ENCODE measurements around the gene CBR1. TPM values are rescaled to one million over a fixed set of nuclear protein-coding genes. Genes with fewer than 3 reads are reported as not detected.

CBR1 gene
- total and polyA plus RNA-seq, 9 of the 15 experiments (the other 6 are each of a cell fraction or from before 2014, with no cell fraction given), result 2.5 to 33.8 (median 15.1) TPM

DNA sequence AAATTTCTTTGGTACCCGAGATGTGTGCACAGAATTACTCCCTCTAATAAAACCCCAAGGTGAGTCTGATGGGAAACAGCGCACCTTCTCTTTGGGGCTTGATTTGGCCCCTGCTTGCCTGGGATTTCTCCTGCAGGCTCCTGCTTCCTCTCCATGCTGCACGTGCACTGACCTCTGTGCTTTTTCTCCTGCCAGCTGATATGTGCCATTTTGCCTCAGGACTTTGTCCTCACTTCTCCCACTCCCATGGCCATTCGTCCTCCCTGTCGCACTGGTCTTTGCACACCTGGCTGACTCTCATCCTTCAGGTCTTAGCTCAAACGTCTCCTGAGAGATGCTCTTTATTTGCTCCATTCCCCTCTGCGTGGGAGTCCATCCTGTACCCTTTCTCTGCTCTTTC, 1.2 kb downstream of the CBR1 start (continued):
- TF ChIP-seq MYBL2 (IDR thresholded peaks at IDR 0.05; ENCODE audit: low read depth) (no peak), MYBL2 (CRISPR knock-in tag; IDR thresholded peaks at IDR 0.05; ENCODE audit: borderline replicate concordance) (no peak), ZNF551 (CRISPR knock-in tag; IDR thresholded peaks at IDR 0.05) (no peak)

GRCh38 chr21:36072453-36073162, 2.8 kb downstream of the CBR1 start:
- H2AFZ ChIP-seq (ENCODE audit: low read depth, low read length), result no peak overlapping the region
- no peak overlapping the region for H3K4me2 ChIP-seq (ENCODE audit: insufficient read depth, low read length)
- DNase-seq (ENCODE audit: extremely low read depth in 1 of 4, low spot score in 3 of 4) (no peak), FAIRE-seq (no peak), ATAC-seq (no peak)
- H3K9me3 ChIP-seq (replicated peaks; ENCODE audit: control insufficient read depth, insufficient read depth, low read depth, low read length), result peaks cover 11% of the 10 kb centered on the region
- no peak overlapping the region for H3K9ac ChIP-seq (ENCODE audit: insufficient read depth in 1 of 2, low read depth in 2 of 2, low read length in 2 of 2)
- peaks cover 9 to 10% of the 10 kb centered on the region in 2 experiments for H3K4me1 ChIP-seq (replicated peaks in 1 of 2; ENCODE audit: control insufficient read depth in 2 of 2, insufficient read depth in 2 of 2, low read length in 2 of 2)
- CTCF ChIA-PET (ENCODE audit: low intra/inter-chr PET ratio), result no interaction called here
- no TSS peak for BruUV-seq (replicated peaks)
- no peak overlapping the region for H3K4me3 ChIP-seq
- no peaks in the 10 kb centered on the region for H3K79me2 ChIP-seq (ENCODE audit: control insufficient read depth, insufficient read depth, low read length)
- TF ChIP-seq, protein P1, sequence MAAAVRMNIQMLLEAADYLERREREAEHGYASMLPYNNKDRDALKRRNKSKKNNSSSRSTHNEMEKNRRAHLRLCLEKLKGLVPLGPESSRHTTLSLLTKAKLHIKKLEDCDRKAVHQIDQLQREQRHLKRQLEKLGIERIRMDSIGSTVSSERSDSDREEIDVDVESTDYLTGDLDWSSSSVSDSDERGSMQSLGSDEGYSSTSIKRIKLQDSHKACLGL (CRISPR knock-in tag; IDR thresholded peaks at IDR 0.05; ENCODE audit: borderline replicate concordance, poor library complexity, severe bottlenecking), result no peak
- no peak for TF ChIP-seq ADNP (tag; IDR thresholded peaks at IDR 0.05)
- no peak for TF ChIP-seq TOE1 (IDR thresholded peaks at IDR 0.05; ENCODE audit: borderline replicate concordance)
- no peak for TF ChIP-seq TOE1 (CRISPR knock-in tag; IDR thresholded peaks at IDR 0.05; ENCODE audit: borderline replicate concordance, low read depth)
- no peak for TF ChIP-seq HNRNPK (IDR thresholded peaks at IDR 0.05; ENCODE audit: low read depth, low read length, poor library complexity, severe bottlenecking)
- TF ChIP-seq RBM17 (IDR thresholded peaks at IDR 0.05; ENCODE audit: borderline replicate concordance, low read depth, low read length), result no peak
- no peak for TF ChIP-seq SREBF1 (IDR thresholded peaks at IDR 0.05; ENCODE audit: borderline replicate concordance, low read depth, low read length)
- no peak for TF ChIP-seq ZNF133 (CRISPR knock-in tag; IDR thresholded peaks at IDR 0.05)
- TF ChIP-seq MLX (CRISPR knock-in tag; conservative IDR thresholded peaks at IDR 0.05), result no peak
- TF ChIP-seq, protein P2, sequence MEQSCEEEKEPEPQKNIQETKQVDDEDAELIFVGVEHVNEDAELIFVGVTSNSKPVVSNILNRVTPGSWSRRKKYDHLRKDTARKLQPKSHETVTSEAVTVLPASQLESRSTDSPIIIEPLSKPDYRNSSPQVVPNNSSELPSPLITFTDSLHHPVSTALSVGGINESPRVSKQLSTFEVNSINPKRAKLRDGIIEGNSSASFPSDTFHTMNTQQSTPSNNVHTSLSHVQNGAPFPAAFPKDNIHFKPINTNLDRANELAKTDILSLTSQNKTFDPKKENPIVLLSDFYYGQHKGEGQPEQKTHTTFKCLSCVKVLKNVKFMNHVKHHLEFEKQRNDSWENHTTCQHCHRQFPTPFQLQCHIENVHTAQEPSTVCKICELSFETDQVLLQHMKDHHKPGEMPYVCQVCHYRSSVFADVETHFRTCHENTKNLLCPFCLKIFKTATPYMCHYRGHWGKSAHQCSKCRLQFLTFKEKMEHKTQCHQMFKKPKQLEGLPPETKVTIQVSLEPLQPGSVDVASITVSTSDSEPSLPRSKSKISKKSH (CRISPR knock-in tag; IDR thresholded peaks at IDR 0.05), result no peak
- no peak for TF ChIP-seq MIER1 (IDR thresholded peaks at IDR 0.05; ENCODE audit: low read depth)
- TF ChIP-seq SPI1 (IDR thresholded peaks at IDR 0.05; ENCODE audit: borderline replicate concordance, low read depth, low read length), result no peak
- no peak for TF ChIP-seq ZNF699 (CRISPR knock-in tag; IDR thresholded peaks at IDR 0.05; ENCODE audit: insufficient replicate concordance)
- H3K27ac ChIP-seq (ENCODE audit: extremely low read depth, low read depth, low read length), result no peak overlapping the region
- POLR2A ChIA-PET, result interaction anchor here (1.6 kb wide), 1 partner anchor 12 kb away, joined by 5 read pairs; the partner anchor contains the start of gene SETD4
- H3K9me1 ChIP-seq (ENCODE audit: control insufficient read depth, insufficient read depth, low read length), result no peaks in the 10 kb centered on the region
- H3K36me3 ChIP-seq (ENCODE audit: control insufficient read depth, insufficient read depth, low read length), result 0 out of 3 replicates have a peak, but pooled peaks cover 2% of the 10 kb centered on the region
- H3K27me3 ChIP-seq (ENCODE audit: control insufficient read depth in 2 of 2, insufficient read depth in 2 of 2, low read length in 2 of 2), result no peaks in the 10 kb centered on the region
- WGBS (ENCODE audit: insufficient coverage, low coverage, missing lambda C conversion rate), result 59% methylated on average over 12 of the region's 12 CpGs
- intact Hi-C loops (cut with micrococcal nuclease), result no loop called here
- H4K20me1 ChIP-seq (replicated peaks; ENCODE audit: control insufficient read depth, insufficient read depth, low read length), result no peaks in the 10 kb centered on the region
- in situ Hi-C loops (cut with MboI), result no loop called here

Data from K562 (cell line).